NCI-H2029 (cell line): ENCODE data around the gene DDAH2.
A peak's percentile ranks its signal among the peaks of the same experiment; 100 is the strongest.

ENCODE experiments used
- DNase-seq: peaks from one replicate; lab custom pipeline; 2025; lab: John Stamatoyannopoulos, UW

DDAH2 gene

GRCh38 chr6:31690231-31691077, 38.6 kb downstream of the DDAH2 start:
- no peak for DNase-seq

GRCh38 chr6:31689249-31690110, 39.6 kb downstream of the DDAH2 start:
- DNase-seq: no peak

- DNase-seq: no peak
Observed at GRCh38 chr6:31687860-31688693, 41.0 kb downstream of the DDAH2 start.

GRCh38 chr6:31687321-31687720, 41.8 kb downstream of the DDAH2 start:
- no peak for DNase-seq

- DNase-seq: no peak
Observed at GRCh38 chr6:31686483-31686882, 42.6 kb downstream of the DDAH2 start.

- DNase-seq: no peak
Observed at GRCh38 chr6:31683591-31683990, 45.5 kb downstream of the DDAH2 start.

GRCh38 chr6:31681135-31681671, 47.9 kb downstream of the DDAH2 start:
- DNase-seq: no peak

GRCh38 chr6:31680226-31681134, 48.6 kb downstream of the DDAH2 start, which contains the start of gene LY6G5C:
LY6G5C (minus strand) TSS chr6:31681067; CDS start chr6:31680373, 694 bp downstream.
- DNase-seq: peak; percentile 87

- DNase-seq: no peak
Observed at GRCh38 chr6:31677955-31678354, 51.1 kb downstream of the DDAH2 start.
